Endometrium (tissue), 2 donors: ENCODE data around the gene R3HDM2.
"Not testable (repeated sequence)": the region's sequence is repeated elsewhere in the genome, so short reads cannot be mapped to it uniquely, and the experiment has no call there.

Experiments used
- FAIRE-seq: peaks from 2 replicates; lab custom pipeline; 2012; peaks lifted over from hg19 to GRCh38; lab: Jason Lieb, UNC
- donor health status: control.
- donor health status: control.

Gene R3HDM2

GRCh38 chr12:57329219-57329618 is 101.6 kb downstream of the R3HDM2 start:
- FAIRE-seq: no peak

GRCh38 chr12:57325395-57325794 is 105.4 kb downstream of the R3HDM2 start:
- no peak for FAIRE-seq

GRCh38 chr12:57323416-57323815 is 107.4 kb downstream of the R3HDM2 start:
- no peak for FAIRE-seq

GRCh38 chr12:57320639-57321038 is 110.2 kb downstream of the R3HDM2 start:
- no peak for FAIRE-seq

GRCh38 chr12:57319678-57320469 is 111.0 kb downstream of the R3HDM2 start:
- peak; percentile 79 for FAIRE-seq

- FAIRE-seq: no peak
Measured at GRCh38 chr12:57315681-57316080, 115.2 kb downstream of the R3HDM2 start.

GRCh38 chr12:57312287-57312686 is 118.6 kb downstream of the R3HDM2 start:
- not testable (repeated sequence) for FAIRE-seq

- FAIRE-seq: no peak
Measured at GRCh38 chr12:57309420-57309819, 121.4 kb downstream of the R3HDM2 start.

GRCh38 chr12:57300961-57301584 is 129.8 kb downstream of the R3HDM2 start:
- no peak for FAIRE-seq

GRCh38 chr12:57299514-57300016 is 131.3 kb downstream of the R3HDM2 start:
- no peak for FAIRE-seq

GRCh38 chr12:57296291-57296690 is 134.6 kb downstream of the R3HDM2 start:
- no peak for FAIRE-seq

GRCh38 chr12:57282073-57282472 is 148.8 kb downstream of the R3HDM2 start:
- FAIRE-seq: not testable (repeated sequence)

- FAIRE-seq: no peak
Measured at GRCh38 chr12:57280211-57281062, 150.4 kb downstream of the R3HDM2 start.

GRCh38 chr12:57278465-57279381 is 152.1 kb downstream of the R3HDM2 start:
- FAIRE-seq: no peak

GRCh38 chr12:57276935-57277563 is 153.8 kb downstream of the R3HDM2 start:
- no peak for FAIRE-seq

GRCh38 chr12:57276233-57276632 is 154.6 kb downstream of the R3HDM2 start:
- FAIRE-seq: not testable (repeated sequence)

- no peak for FAIRE-seq
Measured at GRCh38 chr12:57273516-57273915, 157.3 kb downstream of the R3HDM2 start.

- no peak for FAIRE-seq
Measured at GRCh38 chr12:57272337-57273151, 158.3 kb downstream of the R3HDM2 start.

GRCh38 chr12:57270966-57271470 is 159.8 kb downstream of the R3HDM2 start:
- FAIRE-seq: no peak

- no peak for FAIRE-seq
Measured at GRCh38 chr12:57268264-57268663, 162.6 kb downstream of the R3HDM2 start.
